ENCODE measurements around the gene KMT2C. TPM values are rescaled to one million over a fixed set of nuclear protein-coding genes. Genes with fewer than 3 reads are reported as not detected.
A peak's percentile ranks its signal among the peaks of the same experiment; 100 is the strongest.

Gene KMT2C
- total and polyA plus RNA-seq, 8 donors: 10.1 to 64.1 (median 53.3) TPM

- Histone ChIP-seq H3K36me3 (peaks cover 2 to 49% (median 23%) of the 10 kb centered on the region in 3 donors), H3K4me3 (no peak overlapping the region), H3K27ac (no peak overlapping the region), H3K9me3 (no peaks in the 10 kb centered on the region), H3K27me3 (no peaks in the 10 kb centered on the region), H3K4me1 (no peaks in the 10 kb centered on the region)
- DNase-seq (no peak), FAIRE-seq (no peak), ATAC-seq (no peak)
- 91 to 95% methylated on average over 2 of the region's 2 CpGs for WGBS, 2 donors
- no peak for TF ChIP-seq CTCF (IDR thresholded peaks at IDR 0.05)
- intact Hi-C loops (cut with DNase I): no loop called here
Measured at GRCh38 chr7:152189061-152189460, 246.7 kb downstream of the KMT2C start.

- ATAC-seq: no peak
- WGBS, 2 donors: 72 to 73% methylated on average over 4 of the region's 4 CpGs
Measured at GRCh38 chr7:152185558-152185957, 250.2 kb downstream of the KMT2C start.

GRCh38 chr7:152180587-152180986 lies 255.2 kb downstream of the KMT2C start:
- FAIRE-seq: no peak
- Histone ChIP-seq H3K4me3 (no peak overlapping the region), H3K36me3 (peaks cover 0 to 81% (median 32%) of the 10 kb centered on the region in 3 donors), H3K4me1 (no peaks in the 10 kb centered on the region), H3K9me3 (no peaks in the 10 kb centered on the region), H3K27ac (no peak overlapping the region), H3K27me3 (no peaks in the 10 kb centered on the region)
- no peak for TF ChIP-seq CTCF (IDR thresholded peaks at IDR 0.05)
- ATAC-seq: peak in 1 of 4 donors; percentile 27
- no peak for DNase-seq
- 97 to 99% methylated on average over 1 of the region's 1 CpG for WGBS, 2 donors
- intact Hi-C loops (cut with DNase I): no loop called here

More at GRCh38 chr7:152185558-152185957, 250.2 kb downstream of the KMT2C start:
- H3K4me3 ChIP-seq: no peak overlapping the region
- H3K9me3 ChIP-seq: no peaks in the 10 kb centered on the region
- H3K27me3 ChIP-seq: no peaks in the 10 kb centered on the region
- intact Hi-C loops (cut with DNase I): no loop called here
- no peak for FAIRE-seq
- no peak overlapping the region for H3K27ac ChIP-seq
- peaks cover 0 to 50% (median 26%) of the 10 kb centered on the region in 3 donors for H3K36me3 ChIP-seq
- no peaks in the 10 kb centered on the region for H3K4me1 ChIP-seq
- no peak for TF ChIP-seq CTCF (IDR thresholded peaks at IDR 0.05)
- DNase-seq: no peak

- no peak for ATAC-seq
- Histone ChIP-seq H3K4me3 (no peak overlapping the region), H3K36me3 (peaks cover 0 to 82% (median 32%) of the 10 kb centered on the region in 3 donors), H3K9me3 (no peaks in the 10 kb centered on the region), H3K27me3 (no peaks in the 10 kb centered on the region), H3K4me1 (no peaks in the 10 kb centered on the region), H3K27ac (no peak overlapping the region)
- no peak for DNase-seq
- no peak for FAIRE-seq
- WGBS, 2 donors: 93 to 94% methylated on average over 5 of the region's 5 CpGs
- TF ChIP-seq CTCF (IDR thresholded peaks at IDR 0.05): no peak
- intact Hi-C loops (cut with DNase I): no loop called here
Measured at GRCh38 chr7:152180048-152180447, 255.8 kb downstream of the KMT2C start.

- H3K27ac ChIP-seq: no peak overlapping the region
- FAIRE-seq (no peak), DNase-seq (no peak), ATAC-seq (no peak)
- H3K4me3 ChIP-seq: no peak overlapping the region
- intact Hi-C loops (cut with DNase I): no loop called here
- H3K27me3 ChIP-seq: no peaks in the 10 kb centered on the region
- H3K36me3 ChIP-seq: peaks cover 0 to 76% (median 32%) of the 10 kb centered on the region in 3 donors
- 92 to 98% methylated on average over 3 of the region's 3 CpGs for WGBS, 2 donors
- no peaks in the 10 kb centered on the region for H3K9me3 ChIP-seq
- no peak for TF ChIP-seq CTCF (IDR thresholded peaks at IDR 0.05)
- H3K4me1 ChIP-seq: no peaks in the 10 kb centered on the region
Measured at GRCh38 chr7:152178405-152179058, 257.3 kb downstream of the KMT2C start.

Measured in pancreas (tissue), 10 donors.